ENCODE results near the gene HMCN1.
"Not testable (repeated sequence)": the region's sequence is repeated elsewhere in the genome, so short reads cannot be mapped to it uniquely, and the experiment has no call there.

Gene HMCN1

DNA sequence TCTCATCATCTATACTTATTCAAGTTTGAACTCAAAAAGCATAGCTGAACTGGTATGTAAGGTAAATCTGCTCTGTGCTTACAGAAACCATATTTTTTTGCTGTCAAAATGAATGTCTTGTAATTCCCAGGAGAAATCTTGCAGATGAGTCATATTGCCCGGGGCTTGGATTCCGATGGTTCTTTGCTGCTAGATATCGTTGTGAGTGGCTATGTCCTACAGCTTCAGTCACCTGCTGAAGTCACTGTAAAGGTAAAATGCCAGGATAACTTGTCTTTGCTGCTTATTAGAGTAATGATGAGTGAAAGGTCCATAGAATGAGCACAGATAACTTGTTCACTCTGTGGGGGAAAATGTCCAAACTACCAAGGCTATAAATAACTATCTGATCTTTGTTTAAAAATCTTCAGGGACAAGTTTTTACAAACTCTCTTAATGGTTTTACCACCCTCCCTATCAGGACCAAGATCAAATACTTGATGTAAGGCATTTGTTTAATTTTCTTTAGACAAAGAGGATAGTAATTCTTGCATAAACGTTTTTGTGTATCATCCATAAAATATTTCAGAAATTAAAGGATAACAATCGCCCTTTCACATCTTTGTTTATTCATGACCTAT, 418.5 kb downstream of the HMCN1 start:
- DNase-seq (ENCODE audit: low spot score) = peak; percentile 64

GRCh38 chr1:186154651-186155050, 420.5 kb downstream of the HMCN1 start:
- no peak for DNase-seq (ENCODE audit: low spot score)

DNA sequence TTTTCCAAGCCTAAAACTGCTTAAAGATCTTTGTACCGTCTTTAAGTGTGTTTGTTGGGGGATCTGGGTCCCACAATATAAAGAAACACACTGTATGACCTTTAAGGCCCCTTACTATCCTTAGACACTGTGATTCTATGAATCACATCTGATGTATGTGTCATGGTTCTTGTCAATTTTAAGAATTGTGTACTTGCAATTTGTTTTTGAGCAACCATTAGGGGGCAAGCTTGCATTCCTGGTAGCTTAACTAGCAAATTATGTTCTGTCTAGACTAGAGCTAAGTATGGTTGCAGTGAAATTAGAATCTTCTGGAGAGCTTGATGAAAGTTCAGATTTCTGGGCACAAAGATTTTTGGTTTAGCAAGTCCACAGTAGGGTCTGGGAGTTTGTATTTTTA, 421.4 kb downstream of the HMCN1 start:
- DNase-seq (ENCODE audit: low spot score) = peak; percentile 49

DNA sequence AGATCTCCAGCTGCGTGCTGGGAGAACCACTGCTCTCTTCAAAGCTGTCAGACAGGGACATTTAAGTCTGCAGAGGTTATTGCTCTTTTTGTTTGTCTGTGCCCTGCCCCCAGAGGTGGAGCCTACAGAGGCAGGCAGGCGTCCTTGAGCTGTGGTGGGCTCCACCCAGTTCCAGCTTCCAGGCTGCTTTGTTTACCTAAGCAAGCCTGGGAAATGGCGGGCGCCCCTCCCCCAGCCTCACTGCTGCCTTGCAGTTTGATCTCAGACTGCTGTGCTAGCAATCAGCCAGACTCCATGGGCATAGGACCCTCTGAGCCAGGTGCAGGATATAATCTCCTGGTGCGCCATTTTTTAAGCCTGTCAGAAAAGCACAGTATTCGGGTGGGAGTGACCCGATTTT, 428.7 kb downstream of the HMCN1 start:
- not testable (repeated sequence) for DNase-seq (ENCODE audit: low spot score)

- no peak for DNase-seq (ENCODE audit: low spot score)
These were observed 430.6 kb downstream of the HMCN1 start for GRCh38 chr1:186164773-186165172.

DNA sequence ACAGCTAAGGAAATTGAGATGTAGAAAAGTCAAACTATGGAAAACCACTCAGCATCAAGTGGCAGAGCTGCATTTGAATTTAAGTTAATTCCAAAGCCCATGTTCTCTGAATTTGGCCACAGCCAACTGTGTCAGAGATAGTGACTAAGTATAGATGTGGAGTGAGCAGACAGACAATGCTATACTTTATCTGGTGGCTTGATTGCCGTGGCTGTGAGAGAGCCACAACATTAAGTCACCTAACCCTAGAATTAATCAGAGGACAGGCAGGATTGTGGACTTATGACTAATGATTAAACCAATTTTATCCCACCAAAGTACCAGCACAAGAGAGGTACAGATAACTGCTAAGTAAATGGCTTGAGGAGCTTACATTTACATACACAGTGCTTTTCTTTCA, 431.1 kb downstream of the HMCN1 start:
- DNase-seq (ENCODE audit: low spot score) = no peak

- DNase-seq (ENCODE audit: low spot score) = no peak
These were observed 433.0 kb downstream of the HMCN1 start for GRCh38 chr1:186167096-186167668.

- DNase-seq (ENCODE audit: low spot score) = no peak
These were observed 441.4 kb downstream of the HMCN1 start for GRCh38 chr1:186175588-186175987.

GRCh38 chr1:186178426-186179043, 444.3 kb downstream of the HMCN1 start:
- DNase-seq (ENCODE audit: low spot score) = no peak

DNA sequence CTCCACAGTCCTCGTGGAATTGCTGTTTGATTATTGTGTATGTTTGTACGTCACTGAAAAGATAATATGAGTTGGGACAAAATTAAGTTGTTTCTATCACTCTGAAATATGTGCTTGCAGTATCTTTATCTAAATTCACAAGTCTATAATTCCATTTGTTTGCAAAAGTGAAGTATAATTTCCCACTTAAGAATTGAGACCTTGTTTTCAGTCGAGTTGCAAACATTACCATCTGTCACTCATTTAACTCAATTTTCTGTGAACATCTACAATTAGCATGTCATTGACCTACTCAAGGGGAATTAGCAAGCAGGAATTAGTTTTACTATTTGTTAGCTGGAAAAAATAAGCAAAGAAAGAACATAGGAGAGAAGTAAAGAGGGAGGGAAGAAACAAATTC, 445.0 kb downstream of the HMCN1 start:
- DNase-seq (ENCODE audit: low spot score) = no peak

GRCh38 chr1:186183219-186183618, 449.0 kb downstream of the HMCN1 start:
- peak; percentile 17 for DNase-seq (ENCODE audit: low spot score)

DNA sequence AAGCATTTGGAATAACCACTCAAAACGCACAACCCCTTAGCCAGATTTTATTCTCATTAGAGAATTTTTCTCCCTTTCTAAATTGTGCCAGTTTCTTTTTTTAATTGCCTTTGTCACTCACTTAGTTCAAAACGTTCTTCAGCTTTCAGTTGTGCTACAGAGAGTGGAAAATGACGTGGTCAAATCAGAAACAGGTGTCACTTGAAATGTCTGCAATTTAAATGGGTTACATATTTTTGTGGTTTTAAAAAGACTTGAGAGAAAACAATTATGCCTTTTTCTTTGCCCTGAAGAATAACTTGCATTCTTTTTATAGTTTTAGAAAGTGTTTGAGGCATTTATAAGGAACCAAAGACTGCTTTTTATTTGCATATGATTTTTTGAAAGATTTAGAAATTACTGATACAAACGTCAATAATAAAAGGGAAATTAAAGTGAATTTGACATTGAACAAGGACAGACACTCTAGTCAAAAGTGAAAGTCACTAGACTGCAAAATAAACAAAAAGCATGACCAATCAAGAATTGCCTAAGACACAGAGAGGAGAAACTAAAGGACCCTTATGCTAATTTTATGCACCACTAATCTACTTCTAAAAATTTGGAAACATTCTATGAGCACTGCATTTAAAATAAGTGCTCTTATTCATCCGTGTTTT, 449.9 kb downstream of the HMCN1 start:
- no peak for DNase-seq (ENCODE audit: low spot score)

- not testable (repeated sequence) for DNase-seq (ENCODE audit: low spot score)
These were observed 452.1 kb downstream of the HMCN1 start for GRCh38 chr1:186186251-186186650.

DNA sequence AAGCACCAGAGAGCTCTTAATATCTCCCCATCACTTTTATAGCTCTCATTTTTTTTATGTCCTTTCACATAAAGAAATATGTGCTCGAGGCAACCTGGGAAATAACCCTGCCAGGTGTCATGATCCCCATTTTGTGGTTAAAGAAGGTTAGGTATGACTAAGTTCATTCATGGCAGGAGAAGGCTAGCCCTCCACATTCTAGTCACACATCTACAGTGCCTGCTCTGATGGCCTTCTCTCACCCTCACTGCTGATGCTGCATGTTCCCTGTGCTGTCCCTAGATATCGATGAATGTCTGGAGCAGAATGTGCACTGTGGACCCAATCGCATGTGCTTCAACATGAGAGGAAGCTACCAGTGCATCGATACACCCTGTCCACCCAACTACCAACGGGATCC, 453.4 kb downstream of the HMCN1 start:
- no peak for DNase-seq (ENCODE audit: low spot score)

- no peak for DNase-seq (ENCODE audit: low spot score)
These were observed 453.9 kb downstream of the HMCN1 start for GRCh38 chr1:186188004-186188539.

GRCh38 chr1:186188736-186189135, 454.5 kb downstream of the HMCN1 start:
- DNase-seq (ENCODE audit: low spot score) = no peak

DNA sequence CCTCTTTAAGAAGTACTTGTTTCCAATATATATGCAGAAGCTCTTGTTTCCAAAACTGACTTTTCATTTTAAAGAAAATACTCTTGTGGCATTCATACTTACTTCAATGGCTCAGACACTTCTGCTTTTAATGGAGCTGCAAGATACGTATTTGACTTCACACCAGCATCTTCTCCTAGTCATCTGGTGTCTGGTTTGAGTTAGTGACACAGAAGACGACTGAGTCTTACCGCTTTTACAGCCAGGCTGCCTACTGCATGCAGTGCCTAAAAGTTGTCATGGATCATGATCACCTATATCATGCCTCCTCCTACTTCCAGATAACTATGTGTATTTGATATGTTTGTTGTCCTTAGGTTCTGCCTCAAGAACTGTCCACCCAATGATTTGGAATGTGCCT, 455.0 kb downstream of the HMCN1 start:
- DNase-seq (ENCODE audit: low spot score) = no peak

DNA sequence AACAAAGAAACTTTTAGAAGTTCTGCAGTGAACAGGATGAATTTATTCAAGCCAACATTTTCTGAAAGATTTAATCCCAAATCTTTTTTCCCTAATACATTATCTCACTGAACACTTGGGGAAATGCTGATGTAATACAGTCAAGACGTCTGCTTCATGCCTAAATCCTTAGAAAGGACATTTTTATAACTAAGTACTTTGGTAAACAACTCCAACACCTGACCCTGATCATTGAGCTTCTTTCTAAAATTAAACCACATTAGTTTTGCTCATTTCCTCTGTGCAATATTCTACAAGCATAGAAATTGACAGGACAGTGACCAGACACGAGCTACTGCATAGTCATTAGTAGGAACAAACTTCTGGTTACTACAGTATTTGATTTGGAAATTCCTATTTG, 457.3 kb downstream of the HMCN1 start:
- no peak for DNase-seq (ENCODE audit: low spot score)

DNA sequence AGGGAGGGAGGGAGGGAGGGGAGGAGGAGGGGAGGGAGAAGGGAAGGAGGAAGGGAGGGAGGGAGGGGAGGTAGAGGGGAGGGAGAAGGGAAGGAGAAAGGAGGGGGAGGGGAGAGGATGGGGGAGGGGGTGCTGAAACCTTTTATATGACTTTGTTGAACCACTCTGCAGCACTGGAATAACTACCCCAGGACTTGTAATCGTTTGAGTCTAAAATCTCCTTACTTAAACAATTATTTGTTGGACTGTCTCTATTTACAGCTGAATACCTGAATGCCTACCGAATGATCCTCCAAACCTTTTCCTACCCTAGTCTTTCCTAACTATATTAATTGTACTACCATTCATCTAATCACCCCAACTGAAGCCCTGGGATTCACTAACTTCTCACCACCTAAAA, 459.0 kb downstream of the HMCN1 start:
- no peak for DNase-seq (ENCODE audit: low spot score)

DNA sequence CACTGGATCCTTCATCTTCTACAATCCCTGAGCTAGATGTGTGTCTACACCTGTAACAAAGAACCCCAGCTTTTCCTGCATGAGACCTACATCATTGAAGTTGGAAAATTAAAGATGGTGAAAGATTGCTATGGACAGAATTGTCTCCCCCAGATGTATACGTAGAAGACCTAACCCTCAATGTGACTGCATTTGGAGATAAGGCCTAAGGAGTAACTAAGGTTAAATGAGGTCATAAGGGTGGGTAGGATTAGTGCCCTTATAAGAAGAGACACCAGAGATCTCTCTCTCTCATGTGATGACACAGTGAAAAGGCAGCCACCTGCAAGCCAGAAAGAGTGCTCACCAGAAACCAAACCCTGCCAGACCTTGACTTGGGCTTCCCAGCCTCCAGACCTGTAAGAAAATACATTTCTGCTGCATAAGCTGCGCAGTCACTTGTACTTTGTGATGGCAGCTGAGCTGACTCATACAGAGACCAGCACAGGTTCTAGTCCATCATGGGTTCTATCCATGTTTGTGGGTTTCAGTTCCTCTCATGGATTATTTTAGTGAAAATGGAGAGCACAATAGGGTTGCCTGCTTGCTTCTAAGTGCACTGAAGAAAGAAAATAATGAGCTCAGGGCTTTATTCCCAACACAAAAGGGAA, 460.0 kb downstream of the HMCN1 start:
- DNase-seq (ENCODE audit: low spot score) = no peak

GRCh38 chr1:186195377-186195931, 461.3 kb downstream of the HMCN1 start:
- DNase-seq (ENCODE audit: low spot score) = no peak

DNA sequence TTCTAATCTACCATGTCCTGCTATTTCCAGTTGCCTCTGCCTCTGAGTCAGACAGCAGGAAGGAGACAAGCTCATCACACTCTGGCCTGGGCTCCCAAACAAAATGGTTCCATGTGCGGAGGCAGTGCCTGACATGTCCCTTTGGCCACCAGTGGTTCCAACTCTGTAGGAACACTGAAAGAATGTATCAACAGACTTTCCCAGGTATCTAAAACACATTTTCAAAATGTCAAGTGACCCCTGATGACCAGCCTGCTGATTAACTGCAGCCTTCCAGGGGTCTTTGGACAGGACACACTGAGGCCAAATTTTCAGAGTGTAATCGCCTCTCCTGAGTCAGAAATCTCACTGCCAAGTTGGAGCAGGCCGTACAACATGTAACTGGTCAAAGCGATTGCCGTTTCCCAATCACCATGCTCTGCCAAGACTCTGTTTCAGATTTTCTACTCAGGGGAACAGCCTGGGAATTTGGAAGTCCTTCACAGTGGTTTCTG, 468.1 kb downstream of the HMCN1 start:
- no peak for DNase-seq (ENCODE audit: low spot score)
